ENCODE data around the gene TECTB. TPM values are rescaled to one million over a fixed set of nuclear protein-coding genes. Genes with fewer than 3 reads are reported as not detected.

Gene TECTB
- total RNA-seq, 4 donors from 2014 or later = not detected

- no peak for DNase-seq
- WGBS, 2 donors (ENCODE audit: low coverage in 1 of 2) = 87 to 100% methylated on average over 1 of the region's 1 CpG
- in situ Hi-C loops (cut with MboI; ENCODE audit: low pct_ligation_motif_present in 1 of 4, low pct_unique_long_range_greater_than_20kb in 1 of 4, low sequenced_read_pairs in 3 of 4) (no loop called here), intact Hi-C loops (cut with DNase I; ENCODE audit: low total_unique reads) (no loop called here)
- Histone ChIP-seq H3K36me3 (no peaks in the 10 kb centered on the region), H3K4me1 (peaks cover 0 to 12% (median 12%) of the 10 kb centered on the region in 4 donors), H3K9me3 (no peaks in the 10 kb centered on the region), H3K27ac (no peak overlapping the region), H3K4me3 (no peak overlapping the region), H3K27me3 (no peaks in the 10 kb centered on the region)
- TF ChIP-seq POLR2A (IDR thresholded peaks at IDR 0.05) = no peak
- TF ChIP-seq CTCF (IDR thresholded peaks at IDR 0.05) = no peak
- no peak for TF ChIP-seq EP300 (IDR thresholded peaks at IDR 0.05; ENCODE audit: low read depth)
- no peak for TF ChIP-seq POLR2AphosphoS5 (IDR thresholded peaks at IDR 0.05)
Observed at GRCh38 chr10:112348759-112349158, 65.6 kb downstream of the TECTB start.

GRCh38 chr10:112349521-112350085 lies 66.4 kb downstream of the TECTB start:
- Histone ChIP-seq H3K27me3 (no peaks in the 10 kb centered on the region), H3K4me3 (no peak overlapping the region), H3K4me1 (peaks cover 0 to 12% (median 12%) of the 10 kb centered on the region in 4 donors), H3K27ac (no peak overlapping the region), H3K9me3 (no peaks in the 10 kb centered on the region), H3K36me3 (no peaks in the 10 kb centered on the region)
- 92 to 95% methylated on average over 2 to 46 of the region's 46 CpGs for WGBS, 2 donors (ENCODE audit: low coverage in 1 of 2)
- TF ChIP-seq POLR2A (IDR thresholded peaks at IDR 0.05) (no peak), CTCF (IDR thresholded peaks at IDR 0.05) (no peak), POLR2AphosphoS5 (IDR thresholded peaks at IDR 0.05) (no peak), EP300 (IDR thresholded peaks at IDR 0.05; ENCODE audit: low read depth) (no peak)
- DNase-seq = peak; percentile 1
- in situ Hi-C loops (cut with MboI; ENCODE audit: low pct_ligation_motif_present in 1 of 4, low pct_unique_long_range_greater_than_20kb in 1 of 4, low sequenced_read_pairs in 3 of 4) = no loop called here
- intact Hi-C loops (cut with DNase I; ENCODE audit: low total_unique reads) = no loop called here

- in situ Hi-C loops (cut with MboI; ENCODE audit: low pct_ligation_motif_present in 1 of 4, low pct_unique_long_range_greater_than_20kb in 1 of 4, low sequenced_read_pairs in 3 of 4) = no loop called here
- Histone ChIP-seq H3K4me1 (peaks cover 0 to 12% (median 12%) of the 10 kb centered on the region in 4 donors), H3K4me3 (no peak overlapping the region), H3K27me3 (no peaks in the 10 kb centered on the region), H3K27ac (no peak overlapping the region), H3K36me3 (no peaks in the 10 kb centered on the region), H3K9me3 (no peaks in the 10 kb centered on the region)
- DNase-seq = no peak
- TF ChIP-seq POLR2A (IDR thresholded peaks at IDR 0.05) (no peak), CTCF (IDR thresholded peaks at IDR 0.05) (no peak), EP300 (IDR thresholded peaks at IDR 0.05; ENCODE audit: low read depth) (no peak), POLR2AphosphoS5 (IDR thresholded peaks at IDR 0.05) (no peak)
- 80% methylated on average over 8 of the region's 8 CpGs; no CpG with 5 or more reads in 1 of the 2 donors for WGBS, 2 donors (ENCODE audit: low coverage in 1 of 2)
- intact Hi-C loops (cut with DNase I; ENCODE audit: low total_unique reads) = no loop called here
Observed at GRCh38 chr10:112351146-112351545, 67.9 kb downstream of the TECTB start.

GRCh38 chr10:112352044-112352443 lies 68.8 kb downstream of the TECTB start:
- WGBS, 2 donors (ENCODE audit: low coverage in 1 of 2) = 60 to 90% methylated on average over 3 of the region's 3 CpGs
- DNase-seq = no peak
- Histone ChIP-seq H3K9me3 (no peaks in the 10 kb centered on the region), H3K27me3 (no peaks in the 10 kb centered on the region), H3K4me3 (no peak overlapping the region), H3K27ac (no peak overlapping the region), H3K4me1 (peaks cover 0 to 12% (median 11%) of the 10 kb centered on the region in 4 donors), H3K36me3 (no peaks in the 10 kb centered on the region)
- in situ Hi-C loops (cut with MboI; ENCODE audit: low pct_ligation_motif_present in 1 of 4, low pct_unique_long_range_greater_than_20kb in 1 of 4, low sequenced_read_pairs in 3 of 4) = no loop called here
- TF ChIP-seq POLR2AphosphoS5 (IDR thresholded peaks at IDR 0.05) (no peak), POLR2A (IDR thresholded peaks at IDR 0.05) (no peak), EP300 (IDR thresholded peaks at IDR 0.05; ENCODE audit: low read depth) (no peak), CTCF (IDR thresholded peaks at IDR 0.05) (no peak)
- intact Hi-C loops (cut with DNase I; ENCODE audit: low total_unique reads) = no loop called here
